Large intestine (tissue), 3 donors: ENCODE measurements around the gene CXorf38. TPM values are rescaled to one million over a fixed set of nuclear protein-coding genes. Genes with fewer than 3 reads are reported as not detected.
"Not testable (repeated sequence)": the region's sequence is repeated elsewhere in the genome, so short reads cannot be mapped to it uniquely, and the experiment has no call there.

Experiments used
- DNase-seq, 2 donors: peaks; one replicate each; pipeline versions ENCODE4 v3.0.0 to v3.0.0-alpha.2; 2013
- H3K27ac ChIP-seq: one replicate; pipeline ENCODE4 v1.5.1; 2013; ENCODE audit warnings: low read length
- H3K27me3 ChIP-seq: 2 replicates; pipeline ENCODE4 v1.6.1; 2013; ENCODE audit warnings: low read length; ENCODE audit not compliant: control insufficient read depth, insufficient read depth
- H3K36me3 ChIP-seq: 2 replicates; pipeline ENCODE4 v1.6.1; 2013; ENCODE audit warnings: low read length; ENCODE audit not compliant: control insufficient read depth, insufficient read depth
- H3K4me1 ChIP-seq: one replicate; pipeline ENCODE4 v1.6.1; 2013; ENCODE audit warnings: low read length; ENCODE audit not compliant: control insufficient read depth, insufficient read depth
- H3K4me3 ChIP-seq: one replicate; pipeline ENCODE4 v1.5.1; 2013; ENCODE audit warnings: low read length
- H3K9me3 ChIP-seq: one replicate; pipeline ENCODE4 v1.6.1; 2013; ENCODE audit warnings: mild to moderate bottlenecking, low read depth, low read length, moderate library complexity; ENCODE audit not compliant: control insufficient read depth
- WGBS: methylation state at CpG from one replicate; pipeline ENCODE4 v1.1.5; 2013; ENCODE audit warnings: low lambda C conversion rate; ENCODE audit not compliant: insufficient coverage; 5-methylcytosine and 5-hydroxymethylcytosine counted together
- polyA plus RNA-seq: library from polyadenylated mRNA; unstranded; fragments of 120-200 nt; gene quantifications from one replicate; pipeline ENCODE4 v1.2.1, GENCODE V29; 2013

The CXorf38 gene
- polyA plus RNA-seq, 1 donor = 11.5 TPM

GRCh38 chrX:40589616-40590321, 57.6 kb downstream of the CXorf38 start:
- no CpG with 5 or more reads among the region's 6 CpGs for WGBS
- not testable (repeated sequence) for H3K27me3 ChIP-seq, H3K27ac ChIP-seq, DNase-seq, H3K4me1 ChIP-seq, H3K4me3 ChIP-seq, H3K9me3 ChIP-seq
- peaks cover 13% of the 10 kb centered on the region for H3K36me3 ChIP-seq

GRCh38 chrX:40587623-40588022, 59.7 kb downstream of the CXorf38 start:
- H3K4me1 ChIP-seq, H3K9me3 ChIP-seq, H3K27ac ChIP-seq, H3K4me3 ChIP-seq, DNase-seq, H3K27me3 ChIP-seq: not testable (repeated sequence)
- peaks cover 13% of the 10 kb centered on the region for H3K36me3 ChIP-seq
- WGBS = no CpG with 5 or more reads among the region's 1 CpG

- H3K27me3 ChIP-seq = no peaks in the 10 kb centered on the region
- H3K36me3 ChIP-seq = no peaks in the 10 kb centered on the region
- H3K4me3 ChIP-seq = no peak overlapping the region
- no peak overlapping the region for H3K27ac ChIP-seq
- H3K9me3 ChIP-seq = no peaks in the 10 kb centered on the region
- peaks cover 6% of the 10 kb centered on the region for H3K4me1 ChIP-seq
- no peak for DNase-seq
- WGBS = no CpG with 5 or more reads among the region's 2 CpGs
These were observed 64.5 kb downstream of the CXorf38 start for GRCh38 chrX:40582811-40583210.

- not testable (repeated sequence) for H3K4me1 ChIP-seq, H3K4me3 ChIP-seq, H3K27me3 ChIP-seq, H3K9me3 ChIP-seq, H3K27ac ChIP-seq, DNase-seq, H3K36me3 ChIP-seq
- WGBS = no CpG with 5 or more reads among the region's 13 CpGs
These were observed 65.2 kb downstream of the CXorf38 start for GRCh38 chrX:40582178-40582577.

- Histone ChIP-seq H3K4me1 (peaks cover 6% of the 10 kb centered on the region), H3K9me3 (no peaks in the 10 kb centered on the region), H3K36me3 (no peaks in the 10 kb centered on the region), H3K27ac (peak overlapping the region; percentile 60), H3K4me3 (peak overlapping the region; percentile 71), H3K27me3 (no peaks in the 10 kb centered on the region)
- peak in 1 of 2 donors; percentile 35 for DNase-seq
- WGBS = 0% methylated on average over 1 of the region's 15 CpGs
These were observed 65.9 kb downstream of the CXorf38 start for GRCh38 chrX:40581336-40581920.

- Histone ChIP-seq H3K27me3 (no peaks in the 10 kb centered on the region), H3K4me1 (peaks cover 6% of the 10 kb centered on the region), H3K9me3 (no peaks in the 10 kb centered on the region), H3K4me3 (peak within 1 kb of the TSS; percentile 71), H3K36me3 (no peaks in the 10 kb centered on the region), H3K27ac (peak within 1 kb of the TSS; percentile 86)
- DNase-seq = peak; percentile 95
- no CpG with 5 or more reads among the region's 89 CpGs for WGBS
These were observed 66.6 kb downstream of the CXorf38 start, which contains the start of gene ATP6AP2 for GRCh38 chrX:40580537-40581335. TSS of gene ATP6AP2 (plus strand) at chrX:40580970. CDS start at chrX:40581066, 96 bp downstream.

GRCh38 chrX:40579900-40580536, 67.3 kb downstream of the CXorf38 start:
- H3K9me3 ChIP-seq = no peaks in the 10 kb centered on the region
- H3K36me3 ChIP-seq = no peaks in the 10 kb centered on the region
- H3K27me3 ChIP-seq = no peaks in the 10 kb centered on the region
- H3K4me1 ChIP-seq = peaks cover 6% of the 10 kb centered on the region
- H3K27ac ChIP-seq = peak overlapping the region; percentile 86
- peak; percentile 27 to 62 for DNase-seq
- WGBS = no CpG with 5 or more reads among the region's 12 CpGs
- peak overlapping the region; percentile 71 for H3K4me3 ChIP-seq

- no CpG with 5 or more reads among the region's 3 CpGs for WGBS
- H3K9me3 ChIP-seq = no peaks in the 10 kb centered on the region
- peaks cover 6% of the 10 kb centered on the region for H3K4me1 ChIP-seq
- no peak overlapping the region for H3K4me3 ChIP-seq
- H3K27me3 ChIP-seq = no peaks in the 10 kb centered on the region
- H3K36me3 ChIP-seq = no peaks in the 10 kb centered on the region
- H3K27ac ChIP-seq = no peak overlapping the region
- no peak for DNase-seq
These were observed 68.2 kb downstream of the CXorf38 start for GRCh38 chrX:40579141-40579540.

- WGBS = no CpG with 5 or more reads among the region's 7 CpGs
- Histone ChIP-seq H3K27ac (no peak overlapping the region), H3K4me3 (no peak overlapping the region), H3K9me3 (no peaks in the 10 kb centered on the region), H3K4me1 (peaks cover 6% of the 10 kb centered on the region), H3K36me3 (no peaks in the 10 kb centered on the region), H3K27me3 (no peaks in the 10 kb centered on the region)
- DNase-seq = no peak
These were observed 69.2 kb downstream of the CXorf38 start for GRCh38 chrX:40578039-40578695.
